Ascending aorta (tissue), 2 donors: ENCODE measurements around the gene ZNF205. TPM values are rescaled to one million over a fixed set of nuclear protein-coding genes. Genes with fewer than 3 reads are reported as not detected.

Experiments
- DNase-seq, 2 donors: peaks; one replicate each; pipeline ENCODE4 v3.0.0-alpha.2; 2019; ENCODE audit warnings: low spot score in 2 of 2
- H3K27ac ChIP-seq, 2 donors: fragments of 200-600 bp; sonication (generic); one replicate each; pipeline ENCODE4 v1.5.1; 2016 to 2017; ENCODE audit warnings: mild to moderate bottlenecking in 1 of 2
- H3K27me3 ChIP-seq: fragments of 200-600 bp; sonication (generic); one replicate; pipeline ENCODE4 v1.5.1; 2017
- H3K36me3 ChIP-seq, 2 donors: fragments of 200-600 bp; sonication (generic); one replicate each; pipeline ENCODE4 v1.5.1; 2016
- H3K4me1 ChIP-seq, 2 donors: fragments of 200-600 bp; sonication (generic); one replicate each; pipeline ENCODE4 v1.5.1; 2016 to 2017; ENCODE audit warnings: mild to moderate bottlenecking in 1 of 2
- H3K4me3 ChIP-seq, 2 donors: fragments of 200-600 bp; sonication (generic); one replicate each; pipeline ENCODE4 v1.5.1; 2016 to 2017; ENCODE audit warnings: mild to moderate bottlenecking in 1 of 2
- H3K9me3 ChIP-seq, 2 donors: fragments of 200-600 bp; sonication (generic); one replicate each; pipeline ENCODE4 v1.5.1; 2016
- CTCF ChIP-seq, 3 experiments: fragments of 200-600 bp in 2 of 3; fragments of 450-650 bp in 1 of 3; sonication (generic) in 2 of 3; IDR thresholded peaks; one replicate each; pipeline ENCODE4 v1.5.1; 2016 to 2019; ENCODE audit warnings: antibody characterized with exemption in 3 of 3, mild to moderate bottlenecking in 1 of 3, moderate library complexity in 1 of 3
- intact Hi-C: fragments of 100-400 bp; cut with DNase I; formaldehyde crosslinking; loops from one replicate; pipeline ENCODE4 v1.15.1; 2023
- total RNA-seq: library from RNA; depleted of rRNA; stranded (reverse); fragments of >200 nt; gene quantifications from one replicate; pipeline ENCODE4 v1.1.0, GENCODE V29; 2016

ZNF205 gene
- total RNA-seq, 1 donor from 2014 or later = 49.8 TPM

GRCh38 chr16:3118846-3119245, 6.5 kb downstream of the ZNF205 start:
- intact Hi-C loops = no loop called here
- H3K27ac ChIP-seq = no peak overlapping the region
- no peak for DNase-seq
- peaks cover 40 to 53% of the 10 kb centered on the region in 2 donors for H3K36me3 ChIP-seq
- H3K4me3 ChIP-seq = no peak overlapping the region
- H3K27me3 ChIP-seq = no peaks in the 10 kb centered on the region
- H3K9me3 ChIP-seq = no peaks in the 10 kb centered on the region
- no peak for TF ChIP-seq CTCF (IDR thresholded peaks at IDR 0.05)
- peaks cover 0 to 4% of the 10 kb centered on the region in 2 donors for H3K4me1 ChIP-seq

GRCh38 chr16:3119286-3119685, 6.9 kb downstream of the ZNF205 start:
- no peak for DNase-seq
- Histone ChIP-seq H3K36me3 (peaks cover 40 to 53% of the 10 kb centered on the region in 2 donors), H3K27me3 (no peaks in the 10 kb centered on the region), H3K9me3 (no peaks in the 10 kb centered on the region), H3K27ac (no peak overlapping the region), H3K4me3 (no peak overlapping the region), H3K4me1 (peaks cover 0 to 3% of the 10 kb centered on the region in 2 donors)
- TF ChIP-seq CTCF (IDR thresholded peaks at IDR 0.05) = no peak
- intact Hi-C loops = no loop called here

GRCh38 chr16:3119701-3120408, 7.5 kb downstream of the ZNF205 start:
- Histone ChIP-seq H3K36me3 (peaks cover 40 to 53% of the 10 kb centered on the region in 2 donors), H3K27me3 (no peaks in the 10 kb centered on the region), H3K4me3 (no peak overlapping the region), H3K9me3 (no peaks in the 10 kb centered on the region), H3K27ac (no peak overlapping the region), H3K4me1 (peaks cover 3% of the 10 kb centered on the region in 2 donors)
- no peak for DNase-seq
- intact Hi-C loops = loop anchor here (5.0 kb wide), 1 partner anchor 37 kb away; no protein-coding TSS in a partner anchor
- no peak for TF ChIP-seq CTCF (IDR thresholded peaks at IDR 0.05)

GRCh38 chr16:3120435-3120834, 8.0 kb downstream of the ZNF205 start:
- Histone ChIP-seq H3K27me3 (no peaks in the 10 kb centered on the region), H3K9me3 (no peaks in the 10 kb centered on the region), H3K36me3 (peaks cover 40 to 50% of the 10 kb centered on the region in 2 donors), H3K4me3 (no peak overlapping the region), H3K27ac (no peak overlapping the region), H3K4me1 (peaks cover 6 to 7% of the 10 kb centered on the region in 2 donors)
- no peak for DNase-seq
- TF ChIP-seq CTCF (IDR thresholded peaks at IDR 0.05) = no peak
- intact Hi-C loops = loop anchor here (5.0 kb wide), 1 partner anchor 37 kb away; no protein-coding TSS in a partner anchor

- peaks cover 6 to 7% of the 10 kb centered on the region in 2 donors for H3K4me1 ChIP-seq
- H3K4me3 ChIP-seq = no peak overlapping the region
- peaks cover 26 to 34% of the 10 kb centered on the region in 2 donors for H3K36me3 ChIP-seq
- H3K27ac ChIP-seq = no peak overlapping the region
- no peaks in the 10 kb centered on the region for H3K9me3 ChIP-seq
- TF ChIP-seq CTCF (IDR thresholded peaks at IDR 0.05) = no peak
- no peak for DNase-seq
- no peaks in the 10 kb centered on the region for H3K27me3 ChIP-seq
- intact Hi-C loops = loop anchor here (5.0 kb wide), 1 partner anchor 35 kb away; no protein-coding TSS in a partner anchor
Measured at GRCh38 chr16:3121851-3122467, 9.6 kb downstream of the ZNF205 start.
